Body of pancreas (tissue), 4 donors: Measurements from ENCODE around the gene TRPM7. TPM values are rescaled to one million over a fixed set of nuclear protein-coding genes. Genes with fewer than 3 reads are reported as not detected.
A peak's percentile ranks its signal among the peaks of the same experiment; 100 is the strongest.

Experiments used
- ATAC-seq: fragments of 150-250 bp; one replicate; pipeline ENCODE4 v1.9.1; 2016
- DNase-seq, 4 donors: peaks; one replicate each; pipeline ENCODE4 v3.0.0-alpha.2; 2019
- H3K27ac ChIP-seq, 4 donors: fragments of 200-600 bp; sonication (generic); 1 replicate in 3 of 4; 2 replicates in 1 of 4; pipeline versions ENCODE4 v1.5.1 to v1.6.1; 2016 to 2019; ENCODE audit warnings: mild to moderate bottlenecking in 1 of 4, mixed read lengths in 1 of 4, moderate library complexity in 1 of 4
- H3K27me3 ChIP-seq, 2 donors: fragments of 200-600 bp; sonication (generic); one replicate each; pipeline ENCODE4 v1.6.0; 2016; ENCODE audit warnings: mild to moderate bottlenecking in 1 of 2
- H3K36me3 ChIP-seq, 2 donors: fragments of 200-600 bp; sonication (generic); replicated peaks in 1 of 2; 2 replicates each; pipeline ENCODE4 v1.5.1; 2016; ENCODE audit warnings: low read depth in 2 of 2; ENCODE audit not compliant: insufficient read depth in 1 of 2
- H3K4me1 ChIP-seq: fragments of 200-600 bp; sonication (generic); one replicate; pipeline ENCODE4 v1.6.0; 2016
- H3K4me3 ChIP-seq, 2 donors: fragments of 200-600 bp; sonication (generic); 1 replicate in 1 of 2; 2 replicates in 1 of 2; pipeline ENCODE4 v1.5.1; 2016 to 2019
- H3K9me3 ChIP-seq, 3 donors: fragments of 200-600 bp; sonication (generic); 1 replicate in 2 of 3; 2 replicates in 1 of 3; pipeline ENCODE4 v1.5.1; 2016
- CTCF ChIP-seq, 7 experiments: fragments of 450-650 bp in 4 of 7; fragments of 200-600 bp in 3 of 7; sonication (generic) in 3 of 7; IDR thresholded peaks; one replicate each; pipeline ENCODE4 v1.5.1; 2016 to 2019; ENCODE audit warnings: antibody characterized with exemption in 7 of 7
- POLR2A ChIP-seq, 3 donors: fragments of 450-650 bp; IDR thresholded peaks; one replicate each; pipeline ENCODE4 v1.6.1; 2016; ENCODE audit warnings: antibody characterized with exemption in 3 of 3, mild to moderate bottlenecking in 2 of 3
- WGBS, 2 donors: methylation state at CpG; one replicate each; pipeline ENCODE4 v1.1.5; 2017; 5-methylcytosine and 5-hydroxymethylcytosine counted together
- intact Hi-C: fragments of 100-400 bp; cut with DNase I; formaldehyde crosslinking; loops from one replicate; pipeline ENCODE4 v1.15.1; 2023
- total RNA-seq, 2 donors: library from RNA; depleted of rRNA; stranded (reverse); fragments of >200 nt; gene quantifications; one replicate each; pipeline ENCODE4 v1.1.0, GENCODE V29; 2016

TRPM7 gene
- total RNA-seq, 2 donors from 2014 or later, result 40.9 to 43.3 TPM

- no peak for TF ChIP-seq CTCF (IDR thresholded peaks at IDR 0.05)
- TF ChIP-seq POLR2A (IDR thresholded peaks at IDR 0.05), result no peak
- no peaks in the 10 kb centered on the region for H3K27me3 ChIP-seq
- H3K9me3 ChIP-seq, result no peaks in the 10 kb centered on the region
- intact Hi-C loops, result loop anchor here (10.0 kb wide), 1 partner anchor 79 kb away; the partner anchor contains the start of gene SPPL2A
- peak overlapping the region; percentile 6 to 70 for H3K4me3 ChIP-seq
- H3K4me1 ChIP-seq, result peaks cover 38% of the 10 kb centered on the region
- 61% methylated on average over 22 of the region's 22 CpGs for WGBS, 2 donors
- H3K27ac ChIP-seq, result peak overlapping the region in 3 of 4 donors; percentile 76 to 95 (median 92)
- no peak for ATAC-seq
- no peaks in the 10 kb centered on the region for H3K36me3 ChIP-seq
- DNase-seq, result no peak
These were observed 1.2 kb downstream of the TRPM7 start for GRCh38 chr15:50685191-50685975.

GRCh38 chr15:50681467-50681866, 5.1 kb downstream of the TRPM7 start:
- intact Hi-C loops, result loop anchor here (10.0 kb wide), 1 partner anchor 83 kb away; the partner anchor contains the start of gene SPPL2A
- H3K4me3 ChIP-seq, result no peak overlapping the region
- TF ChIP-seq POLR2A (IDR thresholded peaks at IDR 0.05) (no peak), CTCF (IDR thresholded peaks at IDR 0.05) (no peak)
- H3K36me3 ChIP-seq, result no peaks in the 10 kb centered on the region
- ATAC-seq (no peak), DNase-seq (no peak)
- H3K9me3 ChIP-seq, result no peaks in the 10 kb centered on the region
- H3K4me1 ChIP-seq, result peaks cover 34% of the 10 kb centered on the region
- no peak overlapping the region for H3K27ac ChIP-seq
- no peaks in the 10 kb centered on the region for H3K27me3 ChIP-seq

- intact Hi-C loops, result loop anchor here (5.0 kb wide), 1 partner anchor 205 kb away; no protein-coding TSS in a partner anchor
- no peaks in the 10 kb centered on the region for H3K27me3 ChIP-seq
- peaks cover 8% of the 10 kb centered on the region for H3K4me1 ChIP-seq
- ATAC-seq (no peak), DNase-seq (no peak)
- H3K9me3 ChIP-seq, result no peaks in the 10 kb centered on the region
- WGBS, 2 donors, result 75 to 78% methylated on average over 6 of the region's 6 CpGs
- H3K36me3 ChIP-seq, result no peaks in the 10 kb centered on the region
- no peak overlapping the region for H3K27ac ChIP-seq
- TF ChIP-seq POLR2A (IDR thresholded peaks at IDR 0.05) (no peak), CTCF (IDR thresholded peaks at IDR 0.05) (no peak)
- H3K4me3 ChIP-seq, result no peak overlapping the region
These were observed 9.7 kb downstream of the TRPM7 start for GRCh38 chr15:50676799-50677483.

- intact Hi-C loops, result loop anchor here (5.0 kb wide), 1 partner anchor 207 kb away; no protein-coding TSS in a partner anchor
- H3K27me3 ChIP-seq, result no peaks in the 10 kb centered on the region
- TF ChIP-seq CTCF (IDR thresholded peaks at IDR 0.05) (peak; percentile 56 to 93 (median 72)), POLR2A (IDR thresholded peaks at IDR 0.05) (no peak)
- H3K27ac ChIP-seq, result no peak overlapping the region
- H3K4me1 ChIP-seq, result peaks cover 12% of the 10 kb centered on the region
- ATAC-seq (no peak), DNase-seq (no peak)
- no peaks in the 10 kb centered on the region for H3K36me3 ChIP-seq
- no peak overlapping the region for H3K4me3 ChIP-seq
- H3K9me3 ChIP-seq, result no peaks in the 10 kb centered on the region
These were observed 11.0 kb downstream of the TRPM7 start for GRCh38 chr15:50675535-50676144.
